Measurements from ENCODE around the gene SLC25A21.

DNA sequence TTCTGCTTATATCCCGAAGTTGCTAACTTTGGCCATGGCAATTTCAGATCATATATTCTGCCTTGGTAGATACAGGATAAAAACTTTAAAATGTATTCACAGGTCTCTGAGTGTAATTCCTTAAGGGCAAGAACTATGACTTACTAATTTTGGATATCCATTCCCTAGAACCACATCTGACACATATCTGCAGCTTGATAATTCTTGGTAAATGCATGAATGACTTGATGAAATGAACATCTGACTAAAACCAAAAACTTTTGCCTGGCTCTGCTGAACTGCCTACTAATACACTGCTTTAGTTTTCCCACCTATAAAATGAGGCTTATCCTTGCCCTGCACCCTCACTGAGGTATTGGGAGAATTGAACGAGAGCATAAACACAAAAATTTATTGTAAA is 32.2 kb downstream of the SLC25A21 start:
- TF ChIP-seq, protein P1, sequence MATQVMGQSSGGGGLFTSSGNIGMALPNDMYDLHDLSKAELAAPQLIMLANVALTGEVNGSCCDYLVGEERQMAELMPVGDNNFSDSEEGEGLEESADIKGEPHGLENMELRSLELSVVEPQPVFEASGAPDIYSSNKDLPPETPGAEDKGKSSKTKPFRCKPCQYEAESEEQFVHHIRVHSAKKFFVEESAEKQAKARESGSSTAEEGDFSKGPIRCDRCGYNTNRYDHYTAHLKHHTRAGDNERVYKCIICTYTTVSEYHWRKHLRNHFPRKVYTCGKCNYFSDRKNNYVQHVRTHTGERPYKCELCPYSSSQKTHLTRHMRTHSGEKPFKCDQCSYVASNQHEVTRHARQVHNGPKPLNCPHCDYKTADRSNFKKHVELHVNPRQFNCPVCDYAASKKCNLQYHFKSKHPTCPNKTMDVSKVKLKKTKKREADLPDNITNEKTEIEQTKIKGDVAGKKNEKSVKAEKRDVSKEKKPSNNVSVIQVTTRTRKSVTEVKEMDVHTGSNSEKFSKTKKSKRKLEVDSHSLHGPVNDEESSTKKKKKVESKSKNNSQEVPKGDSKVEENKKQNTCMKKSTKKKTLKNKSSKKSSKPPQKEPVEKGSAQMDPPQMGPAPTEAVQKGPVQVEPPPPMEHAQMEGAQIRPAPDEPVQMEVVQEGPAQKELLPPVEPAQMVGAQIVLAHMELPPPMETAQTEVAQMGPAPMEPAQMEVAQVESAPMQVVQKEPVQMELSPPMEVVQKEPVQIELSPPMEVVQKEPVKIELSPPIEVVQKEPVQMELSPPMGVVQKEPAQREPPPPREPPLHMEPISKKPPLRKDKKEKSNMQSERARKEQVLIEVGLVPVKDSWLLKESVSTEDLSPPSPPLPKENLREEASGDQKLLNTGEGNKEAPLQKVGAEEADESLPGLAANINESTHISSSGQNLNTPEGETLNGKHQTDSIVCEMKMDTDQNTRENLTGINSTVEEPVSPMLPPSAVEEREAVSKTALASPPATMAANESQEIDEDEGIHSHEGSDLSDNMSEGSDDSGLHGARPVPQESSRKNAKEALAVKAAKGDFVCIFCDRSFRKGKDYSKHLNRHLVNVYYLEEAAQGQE (IDR thresholded peaks at IDR 0.05), result no peak
- TF ChIP-seq RAD21 (conservative IDR thresholded peaks at IDR 0.05 in 1 of 2, IDR thresholded peaks at IDR 0.05 in 1 of 2), result no peak
- TF ChIP-seq, protein P2, sequence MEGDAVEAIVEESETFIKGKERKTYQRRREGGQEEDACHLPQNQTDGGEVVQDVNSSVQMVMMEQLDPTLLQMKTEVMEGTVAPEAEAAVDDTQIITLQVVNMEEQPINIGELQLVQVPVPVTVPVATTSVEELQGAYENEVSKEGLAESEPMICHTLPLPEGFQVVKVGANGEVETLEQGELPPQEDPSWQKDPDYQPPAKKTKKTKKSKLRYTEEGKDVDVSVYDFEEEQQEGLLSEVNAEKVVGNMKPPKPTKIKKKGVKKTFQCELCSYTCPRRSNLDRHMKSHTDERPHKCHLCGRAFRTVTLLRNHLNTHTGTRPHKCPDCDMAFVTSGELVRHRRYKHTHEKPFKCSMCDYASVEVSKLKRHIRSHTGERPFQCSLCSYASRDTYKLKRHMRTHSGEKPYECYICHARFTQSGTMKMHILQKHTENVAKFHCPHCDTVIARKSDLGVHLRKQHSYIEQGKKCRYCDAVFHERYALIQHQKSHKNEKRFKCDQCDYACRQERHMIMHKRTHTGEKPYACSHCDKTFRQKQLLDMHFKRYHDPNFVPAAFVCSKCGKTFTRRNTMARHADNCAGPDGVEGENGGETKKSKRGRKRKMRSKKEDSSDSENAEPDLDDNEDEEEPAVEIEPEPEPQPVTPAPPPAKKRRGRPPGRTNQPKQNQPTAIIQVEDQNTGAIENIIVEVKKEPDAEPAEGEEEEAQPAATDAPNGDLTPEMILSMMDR (IDR thresholded peaks at IDR 0.05), result no peak
- no peak for TF ChIP-seq MAX (IDR thresholded peaks at IDR 0.05)
- TF ChIP-seq, protein P3, sequence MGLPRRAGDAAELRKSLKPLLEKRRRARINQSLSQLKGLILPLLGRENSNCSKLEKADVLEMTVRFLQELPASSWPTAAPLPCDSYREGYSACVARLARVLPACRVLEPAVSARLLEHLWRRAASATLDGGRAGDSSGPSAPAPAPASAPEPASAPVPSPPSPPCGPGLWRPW (IDR thresholded peaks at IDR 0.05), result no peak
- no peak for TF ChIP-seq SMC3 (IDR thresholded peaks at IDR 0.05)
- no peak for TF ChIP-seq POLR2A (IDR thresholded peaks at IDR 0.05; ENCODE audit: low read length)
- TF ChIP-seq RFX5 (IDR thresholded peaks at IDR 0.05), result no peak
- TF ChIP-seq TP53 (CRISPR knock-in tag; IDR thresholded peaks at IDR 0.05), result no peak
- TF ChIP-seq HDAC2 (IDR thresholded peaks at IDR 0.05), result no peak
